Kasumi-1 (cell line): ENCODE data around the gene AGPS.
"Not testable (repeated sequence)": the region's sequence is repeated elsewhere in the genome, so short reads cannot be mapped to it uniquely, and the experiment has no call there.

Experiments used
- DNase-seq, 2 experiments: peaks; one replicate each; lab custom pipeline; 2025; lab: John Stamatoyannopoulos, UW

The AGPS gene

GRCh38 chr2:177550264-177551200, 158.0 kb downstream of the AGPS start:
- DNase-seq, result no peak

GRCh38 chr2:177551360-177551759, 158.8 kb downstream of the AGPS start:
- not testable (repeated sequence) for DNase-seq

GRCh38 chr2:177551989-177552421, 159.4 kb downstream of the AGPS start:
- no peak for DNase-seq

- DNase-seq, result peak; percentile 90 to 93
These were observed 160.0 kb downstream of the AGPS start for GRCh38 chr2:177552422-177553175.

- DNase-seq, result peak; percentile 72 to 75
These were observed 160.8 kb downstream of the AGPS start for GRCh38 chr2:177553176-177553884.

- no peak for DNase-seq
These were observed 161.8 kb downstream of the AGPS start for GRCh38 chr2:177554365-177554764.

- no peak for DNase-seq
These were observed 163.6 kb downstream of the AGPS start for GRCh38 chr2:177556153-177556552.

GRCh38 chr2:177557794-177558193, 165.2 kb downstream of the AGPS start:
- DNase-seq, result no peak

- no peak for DNase-seq
These were observed 167.1 kb downstream of the AGPS start for GRCh38 chr2:177559638-177560037.

GRCh38 chr2:177568390-177568789, 175.8 kb downstream of the AGPS start:
- no peak for DNase-seq

GRCh38 chr2:177568893-177569292, 176.3 kb downstream of the AGPS start:
- DNase-seq, result no peak

GRCh38 chr2:177572236-177572671, 179.7 kb downstream of the AGPS start:
- DNase-seq, result no peak

GRCh38 chr2:177573120-177573519, 180.5 kb downstream of the AGPS start:
- DNase-seq, result no peak

GRCh38 chr2:177574356-177574755, 181.8 kb downstream of the AGPS start:
- no peak for DNase-seq

- DNase-seq, result no peak
These were observed 182.8 kb downstream of the AGPS start for GRCh38 chr2:177575358-177575757.

GRCh38 chr2:177577075-177577474, 184.5 kb downstream of the AGPS start:
- DNase-seq, result no peak

GRCh38 chr2:177578454-177578853, 185.9 kb downstream of the AGPS start:
- DNase-seq, result no peak

GRCh38 chr2:177579486-177580036, 187.0 kb downstream of the AGPS start:
- no peak for DNase-seq

GRCh38 chr2:177582000-177582399, 189.4 kb downstream of the AGPS start:
- DNase-seq, result no peak

- no peak for DNase-seq
These were observed 191.6 kb downstream of the AGPS start for GRCh38 chr2:177584030-177584692.

- DNase-seq, result no peak
These were observed 192.8 kb downstream of the AGPS start for GRCh38 chr2:177585234-177585863.
